GM19238 (cell line): ENCODE data around the gene ATP2B1.

ENCODE experiments used
- DNase-seq: peaks from one replicate; pipeline ENCODE4 v3.0.0; 2011; ENCODE audit warnings: low spot score; ENCODE audit not compliant: insufficient read length

ATP2B1 gene

GRCh38 chr12:89597770-89598169, 110.9 kb downstream of the ATP2B1 start:
- DNase-seq, result no peak

GRCh38 chr12:89597210-89597609, 111.4 kb downstream of the ATP2B1 start:
- no peak for DNase-seq

DNA sequence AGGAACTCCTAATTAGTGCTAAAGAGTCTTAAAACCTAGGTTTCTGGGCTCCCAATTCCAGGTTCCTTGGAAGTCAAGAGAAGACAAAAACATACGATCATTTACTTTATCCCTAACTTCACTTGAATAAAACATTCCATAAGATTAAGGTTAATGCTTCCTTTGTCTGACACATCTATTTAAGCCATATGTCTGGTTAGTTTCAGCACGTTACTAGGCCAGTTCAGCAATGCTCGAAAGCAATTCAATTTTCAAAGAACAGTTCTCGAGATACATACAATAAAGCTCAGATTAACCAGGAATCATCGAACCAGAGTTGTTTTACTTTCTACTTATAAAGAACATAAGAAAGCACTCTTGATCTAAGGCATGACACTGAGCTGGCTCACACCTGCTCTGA, 114.8 kb downstream of the ATP2B1 start:
- DNase-seq, result no peak

GRCh38 chr12:89593233-89593632, 115.4 kb downstream of the ATP2B1 start:
- DNase-seq, result no peak

GRCh38 chr12:89589753-89590152, 118.9 kb downstream of the ATP2B1 start:
- no peak for DNase-seq

- DNase-seq, result no peak
Observed at GRCh38 chr12:89578499-89578898, 130.1 kb downstream of the ATP2B1 start.

DNA sequence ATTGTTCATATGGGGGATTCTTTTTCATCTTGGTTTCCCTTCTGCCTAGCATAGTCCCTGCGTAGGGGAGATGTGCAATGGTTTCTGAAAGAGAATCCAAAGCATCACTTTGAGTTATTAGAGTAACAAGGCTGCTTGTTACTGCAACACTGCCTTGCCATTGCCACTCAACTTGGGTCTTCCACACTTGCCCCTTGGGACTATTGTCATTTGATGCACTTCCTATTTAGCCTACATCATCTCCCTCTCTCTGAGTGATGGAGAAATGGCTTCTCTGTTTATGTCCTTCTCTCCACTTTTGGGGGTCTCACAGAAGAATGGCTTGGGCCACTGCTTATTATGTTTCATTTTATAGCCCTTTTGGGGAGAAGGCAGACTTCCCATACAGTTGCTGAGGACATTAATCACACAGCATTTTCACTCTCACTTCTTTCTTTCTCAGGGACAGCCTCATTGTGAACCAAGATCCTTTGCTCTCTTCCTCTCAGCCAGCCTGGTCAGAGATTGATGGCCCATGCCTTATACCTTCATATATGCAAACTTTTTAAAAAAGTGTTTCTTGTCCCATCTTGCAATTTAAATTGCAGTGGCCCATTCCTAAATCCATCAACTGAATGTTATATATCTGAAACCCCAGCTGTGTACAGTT, 131.9 kb downstream of the ATP2B1 start:
- no peak for DNase-seq

- DNase-seq, result no peak
Observed at GRCh38 chr12:89575374-89575773, 133.3 kb downstream of the ATP2B1 start.

- DNase-seq, result no peak
Observed at GRCh38 chr12:89574736-89575208, 133.9 kb downstream of the ATP2B1 start.

GRCh38 chr12:89573051-89573810, 135.4 kb downstream of the ATP2B1 start:
- no peak for DNase-seq

DNA sequence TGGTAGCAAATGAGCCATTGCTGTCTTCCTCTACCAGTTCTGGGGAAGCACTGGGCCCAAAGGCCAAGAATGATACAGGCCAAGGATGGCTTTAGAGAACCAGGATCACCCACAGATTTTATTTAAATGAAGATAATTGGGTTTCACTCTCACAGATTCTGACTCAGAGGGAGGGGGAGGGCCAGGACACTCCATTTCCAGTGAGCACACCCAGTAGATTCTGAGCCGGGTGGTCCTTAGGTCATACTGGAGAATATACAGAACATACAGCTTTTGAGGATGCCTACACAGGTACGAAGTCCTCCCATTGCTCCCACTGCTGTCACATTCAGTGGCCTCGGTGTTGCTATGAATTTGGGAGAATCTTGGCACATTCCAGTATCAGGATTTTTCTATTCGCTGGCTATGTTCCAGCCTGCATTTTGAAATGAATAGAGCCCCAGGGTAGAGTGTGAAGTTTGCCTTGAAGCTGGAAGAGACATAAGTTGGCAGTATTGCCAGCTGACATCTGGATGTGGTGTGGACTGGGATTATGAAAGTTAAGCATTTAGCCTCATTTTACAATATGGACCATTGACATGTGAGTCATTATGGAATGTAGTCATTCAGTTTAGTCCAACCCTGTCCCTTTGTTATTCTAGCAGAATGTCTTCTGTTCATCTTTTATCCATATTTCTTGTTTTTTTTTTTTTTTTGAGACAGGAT, 137.0 kb downstream of the ATP2B1 start:
- DNase-seq, result no peak

GRCh38 chr12:89568484-89568883, 140.2 kb downstream of the ATP2B1 start:
- DNase-seq, result no peak

GRCh38 chr12:89567691-89568239, 140.9 kb downstream of the ATP2B1 start:
- DNase-seq, result no peak

DNA sequence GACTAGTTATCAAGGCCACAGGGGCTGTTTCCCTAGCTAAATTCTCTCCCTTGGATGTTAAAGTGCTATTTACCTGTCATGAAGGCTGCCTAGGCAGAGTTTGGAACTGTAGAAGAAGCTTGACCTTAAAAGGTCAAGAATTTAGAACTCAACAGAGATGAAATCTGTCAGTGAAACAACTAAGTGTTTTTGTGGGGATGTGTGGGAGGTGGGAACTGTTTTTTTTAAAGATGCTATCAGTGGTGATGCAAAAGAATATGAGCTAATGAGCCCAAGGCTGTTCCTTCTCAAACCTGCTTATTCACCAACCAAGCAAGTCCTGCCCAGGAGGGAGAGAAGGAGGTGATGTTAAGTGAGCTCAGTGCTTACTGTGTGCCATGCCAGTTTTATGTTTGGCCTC, 142.0 kb downstream of the ATP2B1 start:
- DNase-seq, result no peak

GRCh38 chr12:89565002-89565401, 143.6 kb downstream of the ATP2B1 start:
- DNase-seq, result no peak

GRCh38 chr12:89559753-89560152, 148.9 kb downstream of the ATP2B1 start:
- no peak for DNase-seq

- no peak for DNase-seq
Observed at GRCh38 chr12:89556976-89557375, 151.7 kb downstream of the ATP2B1 start.

DNA sequence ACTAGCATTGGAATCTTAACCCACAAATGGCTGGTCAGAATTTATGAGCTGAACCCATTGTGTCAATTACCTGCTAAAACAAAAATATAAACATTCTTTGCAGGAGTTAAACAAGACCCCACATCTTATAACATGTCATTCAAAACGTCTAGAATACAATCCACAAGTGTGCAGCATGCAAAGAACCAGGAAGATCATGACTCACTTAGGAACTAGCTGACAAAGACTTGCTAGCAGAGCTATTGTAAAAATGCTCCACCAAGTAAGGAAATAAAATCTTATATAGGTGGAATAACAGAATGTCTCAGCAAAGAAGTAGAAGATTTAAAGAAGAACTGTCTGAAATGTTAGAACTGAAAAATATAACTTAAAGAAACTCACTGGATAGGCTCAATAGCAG, 156.3 kb downstream of the ATP2B1 start:
- DNase-seq, result no peak

GRCh38 chr12:89551747-89552146, 156.9 kb downstream of the ATP2B1 start:
- DNase-seq, result no peak

DNA sequence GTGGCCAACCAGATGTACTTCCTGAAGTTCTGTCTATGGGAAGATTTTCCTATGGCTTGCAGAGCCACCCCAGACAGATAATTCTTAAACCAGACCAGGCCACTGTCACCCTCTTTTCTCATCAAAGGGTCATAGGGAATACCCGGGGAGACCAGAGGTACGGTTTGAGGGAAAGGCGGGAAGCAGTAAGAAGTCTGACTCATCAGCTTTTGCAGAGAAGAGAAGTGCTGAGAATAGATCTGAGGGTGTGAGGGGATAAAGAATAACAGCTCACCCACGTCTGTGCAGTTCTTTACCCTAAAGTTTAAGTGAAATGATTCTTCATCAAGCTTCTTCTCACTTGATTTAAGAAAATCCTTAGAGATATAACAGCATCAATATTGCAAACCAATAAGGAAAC, 161.5 kb downstream of the ATP2B1 start:
- no peak for DNase-seq

DNA sequence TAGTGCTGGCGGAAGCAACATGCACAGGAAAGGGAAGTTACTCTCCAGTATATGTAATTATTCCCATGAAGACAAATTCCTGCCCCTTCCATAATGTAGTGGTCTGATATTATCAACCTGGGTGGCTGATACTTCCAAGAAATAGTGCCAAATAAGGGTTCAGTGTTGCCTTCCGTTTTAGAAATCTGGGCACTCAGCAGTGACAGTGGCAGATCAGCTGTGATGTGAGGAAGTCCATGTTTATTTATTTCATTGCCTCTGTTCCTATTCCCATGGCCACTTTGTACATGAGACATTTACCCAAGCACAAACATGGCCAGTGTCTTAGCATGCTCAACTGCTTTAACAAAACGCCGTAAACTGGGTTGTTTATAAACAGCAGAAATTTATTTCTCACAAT, 162.5 kb downstream of the ATP2B1 start:
- DNase-seq, result no peak

DNA sequence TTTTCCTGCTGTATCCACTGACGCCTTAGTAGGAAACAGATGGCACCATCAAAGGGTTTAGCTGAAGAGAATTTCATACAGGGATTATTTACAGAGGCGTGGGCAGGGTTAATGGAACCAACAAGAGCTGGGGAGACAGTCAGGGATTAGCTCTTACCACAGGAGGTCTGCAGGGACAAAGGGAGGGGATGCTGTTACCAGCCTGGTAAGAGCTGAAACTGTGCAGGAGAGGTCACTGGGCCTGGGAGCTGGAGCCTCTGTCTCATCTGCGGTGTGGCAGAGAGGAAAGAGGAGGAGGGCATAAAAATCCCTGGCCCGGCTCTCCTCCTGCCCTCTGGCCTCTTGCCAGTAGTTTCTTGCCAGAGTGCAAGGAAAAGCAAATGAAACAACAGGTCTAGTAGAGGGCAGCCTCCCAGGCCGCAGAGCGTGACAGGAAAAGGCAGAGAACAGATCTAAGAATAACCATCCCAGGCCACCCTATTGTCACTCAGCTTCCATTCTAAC, 163.9 kb downstream of the ATP2B1 start:
- DNase-seq, result no peak
